ENCODE results near the gene CPZ.

CPZ gene

DNA sequence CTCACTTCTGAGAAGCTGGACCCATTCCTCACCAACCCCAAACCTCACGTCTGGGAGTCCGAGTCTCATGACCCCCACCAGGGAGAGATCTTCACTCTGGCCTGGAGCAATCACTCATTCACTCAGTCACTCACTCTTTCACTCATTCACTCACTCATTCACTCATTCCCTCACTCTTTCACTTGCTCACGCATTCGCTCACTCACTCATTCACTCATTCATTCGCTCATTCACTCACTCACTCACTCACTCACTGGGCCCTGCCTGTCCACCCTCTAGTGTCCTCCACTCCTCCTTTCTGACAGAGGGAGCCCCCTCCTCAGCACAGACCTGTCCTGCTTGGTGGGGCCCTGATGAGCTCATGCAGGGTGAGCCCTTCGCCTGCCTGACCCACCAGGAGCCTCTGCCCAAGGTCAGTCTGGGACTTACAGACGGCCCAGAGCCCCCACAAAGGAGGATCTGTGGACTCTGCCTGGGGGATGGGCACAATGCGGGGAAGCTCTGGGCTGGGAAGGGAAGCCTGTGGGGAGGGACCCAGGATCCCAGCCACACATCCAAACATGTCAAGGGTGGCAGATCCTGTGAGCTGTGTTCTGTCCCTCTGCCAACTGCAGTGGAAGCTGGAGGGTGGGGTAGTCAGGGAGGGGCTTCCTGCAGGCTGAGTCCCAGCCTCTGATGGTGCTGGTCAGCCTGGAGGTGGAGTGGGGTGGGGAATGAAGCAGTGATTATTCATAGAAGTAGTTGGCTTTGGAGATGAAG is 18.5 kb downstream of the CPZ start:
- no peak overlapping the region for H3K4me3 ChIP-seq (ENCODE audit: low read depth, low read length)
- no peak overlapping the region for H2AFZ ChIP-seq
- no peak overlapping the region for H3K9ac ChIP-seq
- H3K79me2 ChIP-seq, result no peaks in the 10 kb centered on the region
- H3K4me1 ChIP-seq, result no peaks in the 10 kb centered on the region
- H3K27me3 ChIP-seq (ENCODE audit: control insufficient read depth, insufficient read depth, low read length), result peaks cover 2% of the 10 kb centered on the region
- no peaks in the 10 kb centered on the region for H3K36me3 ChIP-seq (ENCODE audit: control insufficient read depth, insufficient read depth, low read length)
- no peak overlapping the region for H3K4me2 ChIP-seq (ENCODE audit: low read length)
- no peak overlapping the region for H3K27ac ChIP-seq
- TF ChIP-seq, protein P1, sequence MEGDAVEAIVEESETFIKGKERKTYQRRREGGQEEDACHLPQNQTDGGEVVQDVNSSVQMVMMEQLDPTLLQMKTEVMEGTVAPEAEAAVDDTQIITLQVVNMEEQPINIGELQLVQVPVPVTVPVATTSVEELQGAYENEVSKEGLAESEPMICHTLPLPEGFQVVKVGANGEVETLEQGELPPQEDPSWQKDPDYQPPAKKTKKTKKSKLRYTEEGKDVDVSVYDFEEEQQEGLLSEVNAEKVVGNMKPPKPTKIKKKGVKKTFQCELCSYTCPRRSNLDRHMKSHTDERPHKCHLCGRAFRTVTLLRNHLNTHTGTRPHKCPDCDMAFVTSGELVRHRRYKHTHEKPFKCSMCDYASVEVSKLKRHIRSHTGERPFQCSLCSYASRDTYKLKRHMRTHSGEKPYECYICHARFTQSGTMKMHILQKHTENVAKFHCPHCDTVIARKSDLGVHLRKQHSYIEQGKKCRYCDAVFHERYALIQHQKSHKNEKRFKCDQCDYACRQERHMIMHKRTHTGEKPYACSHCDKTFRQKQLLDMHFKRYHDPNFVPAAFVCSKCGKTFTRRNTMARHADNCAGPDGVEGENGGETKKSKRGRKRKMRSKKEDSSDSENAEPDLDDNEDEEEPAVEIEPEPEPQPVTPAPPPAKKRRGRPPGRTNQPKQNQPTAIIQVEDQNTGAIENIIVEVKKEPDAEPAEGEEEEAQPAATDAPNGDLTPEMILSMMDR (IDR thresholded peaks at IDR 0.05), result no peak
- no peaks in the 10 kb centered on the region for H3K9me3 ChIP-seq (ENCODE audit: control insufficient read depth, low read length)

DNA sequence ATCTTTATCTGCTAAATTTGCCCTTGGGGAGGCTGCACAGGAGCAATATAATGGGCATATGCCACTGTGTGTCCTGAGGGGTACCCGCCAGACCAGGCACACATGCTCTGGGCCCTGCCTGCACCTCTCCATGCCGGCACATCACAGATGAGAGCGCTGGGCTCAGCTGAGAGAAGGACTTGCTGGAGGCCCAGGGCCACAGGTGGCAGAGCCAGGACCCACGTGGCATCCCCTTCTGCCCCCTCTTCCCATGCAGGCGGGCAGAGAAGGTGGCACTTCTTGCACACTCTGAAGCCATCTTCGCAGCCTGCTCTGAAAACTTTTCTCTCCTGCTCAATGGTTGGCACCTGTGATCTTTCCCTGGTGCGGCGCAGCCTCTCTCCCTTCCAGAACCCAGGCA is 20.1 kb downstream of the CPZ start:
- no peak overlapping the region for H2AFZ ChIP-seq
- TF ChIP-seq, protein P1 (IDR thresholded peaks at IDR 0.05), result no peak
- H3K9me3 ChIP-seq (ENCODE audit: control insufficient read depth, low read length), result no peaks in the 10 kb centered on the region
- H3K4me1 ChIP-seq, result no peaks in the 10 kb centered on the region
- no peaks in the 10 kb centered on the region for H3K27me3 ChIP-seq (ENCODE audit: control insufficient read depth, insufficient read depth, low read length)
- H3K27ac ChIP-seq, result no peak overlapping the region
- no peak overlapping the region for H3K9ac ChIP-seq
- no peak overlapping the region for H3K4me2 ChIP-seq (ENCODE audit: low read length)
- no peaks in the 10 kb centered on the region for H3K36me3 ChIP-seq (ENCODE audit: control insufficient read depth, insufficient read depth, low read length)
- H3K79me2 ChIP-seq, result no peaks in the 10 kb centered on the region
- H3K4me3 ChIP-seq (ENCODE audit: low read depth, low read length), result no peak overlapping the region

DNA sequence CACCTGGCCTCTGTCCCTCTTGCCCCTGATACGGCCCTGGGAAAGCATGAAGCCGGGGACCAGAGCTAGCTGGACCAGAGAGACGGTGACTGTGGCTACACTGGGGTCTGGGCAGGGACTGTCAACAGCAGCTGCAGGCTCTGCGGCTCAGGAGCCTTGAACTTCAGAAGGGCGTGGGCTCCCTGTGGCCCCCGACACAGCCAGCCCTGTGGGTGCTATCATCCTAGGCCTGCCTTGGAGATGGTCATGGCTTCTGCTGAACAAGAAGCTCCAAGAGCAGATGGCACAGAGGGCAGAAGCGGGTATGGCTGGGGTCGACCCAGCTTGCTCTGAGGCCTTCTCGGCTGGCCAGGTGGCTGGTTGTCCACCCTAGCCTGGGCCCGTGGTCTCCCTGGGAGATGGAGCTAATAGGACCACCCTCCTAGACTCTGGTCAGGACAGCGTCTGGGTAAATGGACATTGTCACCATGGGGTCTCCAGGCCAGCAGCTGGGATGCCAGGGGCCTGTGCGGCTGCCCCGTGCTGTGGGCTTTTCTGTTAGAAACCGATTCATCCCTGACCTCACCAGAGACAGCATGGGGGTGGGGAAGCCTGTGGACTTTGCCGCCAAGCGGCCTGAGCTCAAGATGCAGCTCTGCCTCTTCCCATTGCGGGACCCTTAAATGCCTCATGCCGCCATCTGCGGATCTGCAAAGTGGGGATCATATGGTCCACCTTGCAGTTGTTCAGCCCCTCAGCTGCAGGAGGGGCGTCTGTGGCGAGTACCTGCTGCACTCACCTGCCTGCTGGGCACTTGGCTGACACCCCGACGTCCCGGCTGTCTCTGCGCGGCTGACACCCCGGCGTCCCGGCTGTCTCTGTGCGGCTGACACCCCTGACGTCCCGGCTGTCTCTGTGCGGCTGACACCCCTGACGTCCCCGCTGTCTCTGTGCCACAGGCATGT is 21.1 kb downstream of the CPZ start:
- H3K79me2 ChIP-seq, result no peaks in the 10 kb centered on the region
- H3K9me3 ChIP-seq (ENCODE audit: control insufficient read depth, low read length), result no peaks in the 10 kb centered on the region
- no peaks in the 10 kb centered on the region for H3K4me1 ChIP-seq
- H3K4me2 ChIP-seq (ENCODE audit: low read length), result no peak overlapping the region
- H3K27ac ChIP-seq, result no peak overlapping the region
- H3K27me3 ChIP-seq (ENCODE audit: control insufficient read depth, insufficient read depth, low read length), result no peaks in the 10 kb centered on the region
- H3K9ac ChIP-seq, result no peak overlapping the region
- H2AFZ ChIP-seq, result no peak overlapping the region
- TF ChIP-seq, protein P1 (IDR thresholded peaks at IDR 0.05), result no peak
- no peak overlapping the region for H3K4me3 ChIP-seq (ENCODE audit: low read depth, low read length)
- no peaks in the 10 kb centered on the region for H3K36me3 ChIP-seq (ENCODE audit: control insufficient read depth, insufficient read depth, low read length)

DNA sequence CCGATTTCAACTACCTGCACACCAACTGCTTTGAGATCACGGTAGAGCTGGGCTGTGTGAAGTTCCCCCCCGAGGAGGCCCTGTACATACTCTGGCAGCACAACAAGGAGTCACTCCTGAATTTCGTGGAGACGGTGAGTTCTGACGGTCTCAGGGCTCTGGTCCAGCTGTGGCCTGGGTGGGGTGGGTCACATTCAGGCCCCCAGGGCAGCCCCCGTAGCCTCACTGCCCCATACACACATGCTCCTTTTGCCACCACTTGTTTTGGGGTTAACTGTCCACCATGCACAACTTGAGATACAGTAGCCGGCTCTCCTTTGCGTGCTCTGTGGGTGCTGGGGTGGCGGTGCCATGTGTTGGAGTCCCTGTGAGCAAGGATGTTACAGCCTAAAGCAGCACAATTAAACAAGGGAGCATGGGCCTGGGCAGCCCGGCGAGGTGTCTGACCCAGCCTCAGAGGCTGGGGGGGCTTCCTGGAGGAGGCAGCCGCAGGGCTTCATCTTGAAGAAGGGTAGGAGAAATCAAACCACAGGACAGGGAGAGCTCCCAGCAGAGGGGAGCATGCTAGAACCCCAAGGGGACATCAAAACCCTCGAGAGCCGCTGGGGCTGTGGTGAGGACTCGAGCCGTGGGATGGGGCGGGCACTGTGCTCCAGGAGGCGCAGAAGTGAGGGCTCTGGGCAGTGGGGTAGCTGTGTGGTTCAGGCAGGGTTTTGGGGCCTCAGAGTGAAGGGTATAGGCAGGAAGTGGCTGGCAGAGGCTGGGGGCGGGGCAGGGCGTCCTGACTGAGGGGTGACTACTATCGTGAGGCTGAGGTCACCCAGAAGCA is 22.0 kb downstream of the CPZ start:
- Histone ChIP-seq H3K4me3 (ENCODE audit: low read depth, low read length) (no peak overlapping the region), H3K9ac (no peak overlapping the region), H3K27me3 (ENCODE audit: control insufficient read depth, insufficient read depth, low read length) (no peaks in the 10 kb centered on the region), H3K79me2 (no peaks in the 10 kb centered on the region), H3K27ac (no peak overlapping the region), H3K4me2 (ENCODE audit: low read length) (no peak overlapping the region), H3K36me3 (ENCODE audit: control insufficient read depth, insufficient read depth, low read length) (no peaks in the 10 kb centered on the region), H2AFZ (no peak overlapping the region), H3K9me3 (ENCODE audit: control insufficient read depth, low read length) (no peaks in the 10 kb centered on the region), H3K4me1 (no peaks in the 10 kb centered on the region)
- TF ChIP-seq, protein P1 (IDR thresholded peaks at IDR 0.05), result no peak
